Activated naive CD4-positive, alpha-beta T cell treated with anti-CD3 and anti-CD28 coated beads for 36 hours (primary cell): Measurements from ENCODE around the gene PRSS22. TPM values are rescaled to one million over a fixed set of nuclear protein-coding genes. Genes with fewer than 3 reads are reported as not detected.
A peak's percentile ranks its signal among the peaks of the same experiment; 100 is the strongest.

Experiments used
- CTCF ChIA-PET: fragments of 350-600 bp; sonication (Branson Sonifier 250); formaldehyde crosslinking; loops from one replicate; lab custom pipeline; 2021; ENCODE audit warnings: antibody characterized with exemption; lab: Charles Lee
- DNase-seq: peaks from one replicate; pipeline ENCODE4 v3.0.0-alpha.2; 2020
- H3K27ac Mint-ChIP-seq: one replicate; pipeline ENCODE4 v1.8.0; 2021; ENCODE audit warnings: mild to moderate bottlenecking, mixed read lengths
- H3K27me3 Mint-ChIP-seq: one replicate; pipeline ENCODE4 v1.8.0; 2021; ENCODE audit warnings: low read depth, mixed read lengths
- H3K36me3 Mint-ChIP-seq: one replicate; pipeline ENCODE4 v1.8.0; 2021; ENCODE audit warnings: low read depth, mixed read lengths
- H3K4me1 Mint-ChIP-seq: one replicate; pipeline ENCODE4 v1.8.0; 2021; ENCODE audit warnings: low read depth, mixed read lengths
- H3K4me3 Mint-ChIP-seq: one replicate; pipeline ENCODE4 v1.8.0; 2021; ENCODE audit warnings: mild to moderate bottlenecking, moderate library complexity, mixed read lengths
- H3K9me3 Mint-ChIP-seq: one replicate; pipeline ENCODE4 v1.8.0; 2021; ENCODE audit warnings: mixed read lengths
- intact Hi-C: fragments of 100-400 bp; cut with micrococcal nuclease; formaldehyde crosslinking; loops from one replicate; pipeline ENCODE4 v1.15.1; 2023
- total RNA-seq, 2 experiments: library from RNA; stranded (reverse); gene quantifications; one replicate each; pipeline ENCODE4 v1.2.3, GENCODE V29; 2021

The PRSS22 gene
- total RNA-seq, 2 experiments from 2014 or later: not detected

DNA sequence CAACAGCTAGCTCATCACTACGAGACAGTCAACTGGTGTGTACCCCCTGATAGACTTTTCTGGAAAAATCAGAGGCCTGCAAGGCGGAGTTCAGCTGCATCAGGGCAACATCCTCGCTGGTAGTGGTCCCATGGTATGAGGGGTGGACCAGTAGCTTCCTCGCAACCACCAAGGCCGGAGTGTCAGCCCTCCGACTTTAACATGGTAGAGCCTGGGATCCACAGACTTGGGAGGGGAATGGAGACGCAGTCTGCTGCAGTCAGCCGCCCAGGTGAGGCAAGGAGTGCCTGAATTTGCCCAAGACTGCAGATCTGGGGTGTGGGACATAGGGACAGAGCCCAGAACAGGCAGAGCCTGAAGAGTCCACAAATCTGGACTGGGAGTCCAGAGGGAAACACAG lies 14.4 kb downstream of the PRSS22 start:
- CTCF ChIA-PET: interaction anchor here (0.5 to 2.0 kb wide), 4 partner anchors 10 to 169 kb away, joined by 3 to 9 read pairs (median 4); no protein-coding TSS in a partner anchor
- Mint-ChIP-seq H3K9me3 (no peaks in the 10 kb centered on the region), H3K27me3 (no peaks in the 10 kb centered on the region), H3K27ac (no peak overlapping the region), H3K4me1 (peaks cover 40% of the 10 kb centered on the region), H3K4me3 (no peak overlapping the region), H3K36me3 (no peaks in the 10 kb centered on the region)
- DNase-seq: no peak
- intact Hi-C loops: no loop called here

DNA sequence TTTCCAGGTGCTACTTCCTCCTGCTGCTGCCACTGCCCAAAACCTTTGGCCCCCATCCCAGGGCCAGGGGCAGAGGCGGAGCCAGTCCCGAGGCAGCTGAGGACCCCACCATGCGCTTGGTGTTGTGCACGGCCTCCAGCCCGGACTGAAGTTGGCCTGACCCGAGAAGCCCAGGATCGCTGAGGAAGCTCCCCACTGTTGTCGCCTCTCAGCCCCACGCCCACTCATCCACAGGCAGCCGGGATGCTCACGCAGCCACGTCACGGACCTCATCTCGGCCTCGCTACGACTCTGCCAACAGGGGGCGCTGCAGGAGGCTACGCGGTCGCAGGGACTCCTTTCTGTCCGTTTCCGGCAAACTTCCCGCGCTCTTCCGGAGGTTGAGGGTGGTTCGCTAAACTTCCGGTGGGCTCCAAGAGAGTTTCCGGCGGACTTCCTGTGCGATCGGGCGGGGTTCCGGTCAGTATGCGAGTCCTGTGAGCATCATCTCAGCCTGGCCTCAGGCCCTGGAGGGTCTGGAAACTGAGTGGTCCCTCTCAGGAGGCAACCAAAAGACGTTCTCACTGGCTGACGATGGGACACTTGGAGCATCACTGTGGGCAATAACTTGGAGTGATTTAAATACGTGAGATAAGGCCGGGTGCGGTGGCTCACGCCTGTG lies 15.5 kb downstream of the PRSS22 start:
- Mint-ChIP-seq H3K27me3 (no peaks in the 10 kb centered on the region), H3K4me1 (peaks cover 42% of the 10 kb centered on the region), H3K27ac (peak overlapping the region; percentile 55), H3K9me3 (no peaks in the 10 kb centered on the region), H3K36me3 (no peaks in the 10 kb centered on the region), H3K4me3 (peak overlapping the region; percentile 59)
- intact Hi-C loops: no loop called here
- peak; percentile 82 for DNase-seq
- CTCF ChIA-PET: interaction anchor here (1.0 to 2.0 kb wide), 5 partner anchors 21 to 84 kb away, joined by 3 to 9 read pairs (median 5); no protein-coding TSS in a partner anchor

DNA sequence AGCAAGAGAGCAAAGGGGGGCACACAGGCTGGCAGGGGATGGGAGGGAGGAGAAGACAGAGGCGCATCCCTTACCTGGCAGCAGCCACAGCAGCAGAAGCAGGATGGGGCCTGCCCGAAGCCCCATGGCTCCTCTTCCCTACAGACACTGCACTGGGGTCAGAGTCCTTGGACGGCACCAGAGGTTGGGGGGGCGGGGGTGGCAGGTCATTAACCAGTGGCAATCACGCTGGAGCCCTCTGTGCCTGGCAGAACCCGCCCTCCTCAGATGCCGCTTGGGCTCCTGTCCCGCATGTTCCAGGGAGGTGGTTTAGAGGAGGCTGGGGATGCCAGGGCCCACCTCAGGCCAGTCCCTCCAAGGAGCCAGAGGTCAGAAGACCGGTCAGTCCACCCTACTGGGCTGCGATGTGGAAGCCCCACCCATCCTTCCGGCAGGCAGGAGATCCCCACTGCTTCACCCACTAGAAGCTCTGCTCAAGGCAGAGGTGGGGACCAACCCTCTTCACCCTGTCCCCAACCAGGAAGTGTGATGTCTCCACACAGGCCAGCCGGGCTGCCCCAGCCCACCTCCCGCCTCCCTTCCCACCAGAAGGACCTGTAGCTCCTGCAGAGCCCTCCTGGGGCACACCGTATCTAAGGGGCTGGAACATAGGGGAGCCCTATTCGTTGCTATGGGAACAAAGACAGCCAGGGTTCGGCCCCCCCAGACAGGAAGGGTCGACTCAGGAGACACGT lies 16.2 kb downstream of the PRSS22 start:
- H3K27me3 Mint-ChIP-seq: no peaks in the 10 kb centered on the region
- H3K4me3 Mint-ChIP-seq: peak overlapping the region; percentile 59
- no peaks in the 10 kb centered on the region for H3K36me3 Mint-ChIP-seq
- H3K27ac Mint-ChIP-seq: peak overlapping the region; percentile 38
- peaks cover 38% of the 10 kb centered on the region for H3K4me1 Mint-ChIP-seq
- DNase-seq: no peak
- intact Hi-C loops: no loop called here
- CTCF ChIA-PET: interaction anchor here (1.0 to 2.0 kb wide), 5 partner anchors 22 to 85 kb away, joined by 3 to 9 read pairs (median 5); no protein-coding TSS in a partner anchor
- no peaks in the 10 kb centered on the region for H3K9me3 Mint-ChIP-seq

DNA sequence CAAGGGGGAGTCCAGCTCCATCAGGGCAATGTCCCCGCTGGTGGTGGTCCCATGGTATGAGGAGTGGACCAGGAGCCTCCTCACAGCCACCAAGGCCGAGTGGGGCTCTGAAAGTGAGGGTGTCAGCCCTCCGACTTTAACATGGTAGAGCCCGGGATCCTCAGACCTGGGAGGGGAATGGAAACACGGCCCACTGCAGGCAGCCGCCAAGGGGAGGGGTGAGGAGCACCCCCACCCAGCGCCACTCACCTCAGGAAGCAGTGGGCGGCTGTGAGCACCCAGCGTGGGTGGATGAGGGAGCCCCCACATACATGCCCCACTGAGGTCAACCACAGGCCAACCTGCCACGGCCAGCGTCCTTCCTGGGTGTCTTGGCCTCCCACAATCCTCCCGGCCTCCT lies 17.1 kb downstream of the PRSS22 start:
- H3K27me3 Mint-ChIP-seq: no peaks in the 10 kb centered on the region
- no peaks in the 10 kb centered on the region for H3K9me3 Mint-ChIP-seq
- H3K27ac Mint-ChIP-seq: no peak overlapping the region
- H3K4me3 Mint-ChIP-seq: no peak overlapping the region
- no peaks in the 10 kb centered on the region for H3K36me3 Mint-ChIP-seq
- H3K4me1 Mint-ChIP-seq: peaks cover 32% of the 10 kb centered on the region
- no peak for DNase-seq
- CTCF ChIA-PET: no interaction called here
- intact Hi-C loops: no loop called here

DNA sequence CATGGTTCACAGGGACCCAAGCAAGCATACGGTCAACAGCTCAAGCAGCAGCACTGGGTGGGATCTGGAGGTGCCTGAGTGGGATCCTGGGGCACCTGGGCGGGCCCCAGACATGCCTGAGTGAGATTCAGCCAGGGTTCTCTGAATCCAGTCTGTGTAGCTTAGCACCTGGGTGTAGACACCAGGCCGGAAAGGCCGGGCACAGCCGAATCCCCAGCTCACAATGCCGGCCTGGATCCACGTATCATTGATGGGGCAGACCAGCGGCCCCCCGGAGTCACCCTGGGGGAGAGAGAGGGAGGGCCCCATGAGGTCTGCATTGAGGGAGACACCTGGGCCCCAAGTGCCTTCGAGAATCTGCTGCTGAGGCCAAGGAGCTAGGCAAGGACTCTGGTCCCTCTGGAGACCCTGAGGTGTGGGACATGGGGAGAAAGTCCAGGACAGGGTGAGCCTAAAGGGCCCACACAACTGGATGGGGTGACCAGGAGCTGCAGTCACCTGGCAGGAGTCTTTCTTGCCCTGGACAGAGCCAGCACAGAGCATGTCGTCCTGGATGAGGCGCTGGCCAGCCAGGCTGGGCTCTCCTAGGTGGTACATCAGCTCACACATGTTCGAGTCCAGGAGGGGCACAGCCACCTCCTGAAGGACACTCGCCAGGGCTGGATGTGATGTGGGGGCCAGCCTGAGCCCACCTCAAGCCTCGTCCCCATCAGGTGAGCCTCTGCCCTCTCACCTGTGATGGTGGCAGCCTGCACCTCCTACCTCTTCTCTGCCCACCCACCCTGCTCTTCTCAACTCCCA lies 18.1 kb downstream of the PRSS22 start:
- intact Hi-C loops: loop anchor here (1.0 to 2.0 kb wide), 3 partner anchors 28 to 87 kb away; no protein-coding TSS in a partner anchor
- Mint-ChIP-seq H3K27me3 (no peaks in the 10 kb centered on the region), H3K9me3 (no peaks in the 10 kb centered on the region), H3K4me3 (no peak overlapping the region), H3K27ac (no peak overlapping the region), H3K36me3 (no peaks in the 10 kb centered on the region), H3K4me1 (peaks cover 32% of the 10 kb centered on the region)
- CTCF ChIA-PET: interaction anchor here (0.6 to 3.0 kb wide), 14 partner anchors 14 to 933 kb away, joined by 3 to 41 read pairs (median 5); no protein-coding TSS in a partner anchor
- no peak for DNase-seq

DNA sequence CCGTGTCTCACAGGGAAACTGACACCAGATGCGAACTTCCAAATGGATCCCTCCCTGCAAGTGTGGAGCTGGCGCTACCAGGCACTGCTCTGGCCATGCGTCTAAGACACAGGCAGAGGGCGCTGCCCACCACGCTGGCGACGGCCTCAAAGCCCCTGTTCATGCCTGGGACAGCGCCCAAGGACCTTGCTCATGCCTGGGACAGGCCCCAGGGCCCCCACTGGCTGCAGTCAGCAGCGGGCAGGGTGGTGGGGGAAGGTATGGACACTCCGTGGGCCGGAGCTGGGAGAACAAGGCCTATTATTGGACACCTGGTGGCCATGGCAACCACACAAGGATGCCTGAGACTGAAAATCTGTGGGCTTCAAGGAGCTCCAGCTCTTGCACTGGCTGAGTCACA lies 19.0 kb downstream of the PRSS22 start:
- H3K27me3 Mint-ChIP-seq: peaks cover 3% of the 10 kb centered on the region
- CTCF ChIA-PET: interaction anchor here (0.6 to 3.0 kb wide), 17 partner anchors 16 to 96 kb away, joined by 3 to 41 read pairs (median 4); partner anchors contain the start of gene FLYWCH2

DNA sequence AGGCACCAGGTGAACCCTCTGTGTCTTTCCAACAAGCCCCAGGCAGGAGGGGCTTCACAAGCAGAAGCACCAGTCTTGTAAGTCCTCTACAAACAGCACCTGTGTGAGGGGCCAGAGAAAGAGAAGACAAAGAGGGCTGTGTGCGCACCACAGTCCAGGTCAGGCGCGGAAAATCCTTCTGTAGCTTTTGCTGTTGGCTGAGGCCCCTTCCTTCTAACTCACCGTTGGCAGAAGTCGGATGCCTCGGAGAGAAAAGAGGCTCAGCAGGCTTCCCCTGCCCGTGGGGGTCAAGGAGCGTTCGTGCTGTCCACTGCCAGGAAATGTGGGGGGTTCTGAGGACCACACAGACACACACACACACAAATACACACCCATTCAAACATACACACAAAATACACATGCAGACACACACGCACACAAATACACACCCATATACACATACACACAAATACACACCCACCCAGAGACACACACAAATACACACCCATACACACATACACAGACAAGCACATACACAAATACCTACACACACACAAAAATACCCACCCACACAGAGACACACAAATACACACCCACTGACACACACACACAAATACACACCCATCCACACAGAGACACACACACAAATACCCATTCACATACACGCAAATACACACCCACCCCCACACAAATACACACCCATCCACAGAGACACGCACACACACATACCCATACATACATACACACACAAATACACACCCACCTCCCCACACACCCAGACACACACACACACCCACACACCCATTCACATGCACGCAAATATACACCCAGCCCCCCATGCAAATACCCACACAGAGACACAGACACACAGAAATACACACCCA lies 21.1 kb downstream of the PRSS22 start:
- Mint-ChIP-seq H3K27me3 (peaks cover 3% of the 10 kb centered on the region), H3K36me3 (no peaks in the 10 kb centered on the region), H3K9me3 (no peaks in the 10 kb centered on the region), H3K27ac (no peak overlapping the region), H3K4me3 (no peak overlapping the region), H3K4me1 (peaks cover 23% of the 10 kb centered on the region)
- DNase-seq: no peak
- CTCF ChIA-PET: no interaction called here
- intact Hi-C loops: no loop called here

More for the DNA sequence above, 19.0 kb downstream of the PRSS22 start:
- Mint-ChIP-seq H3K36me3 (no peaks in the 10 kb centered on the region), H3K4me1 (peaks cover 32% of the 10 kb centered on the region), H3K4me3 (no peak overlapping the region), H3K9me3 (no peaks in the 10 kb centered on the region), H3K27ac (no peak overlapping the region)
- peak; percentile 73 for DNase-seq
- intact Hi-C loops: loop anchor here (1.0 to 2.0 kb wide), 3 partner anchors 29 to 88 kb away; no protein-coding TSS in a partner anchor

DNA sequence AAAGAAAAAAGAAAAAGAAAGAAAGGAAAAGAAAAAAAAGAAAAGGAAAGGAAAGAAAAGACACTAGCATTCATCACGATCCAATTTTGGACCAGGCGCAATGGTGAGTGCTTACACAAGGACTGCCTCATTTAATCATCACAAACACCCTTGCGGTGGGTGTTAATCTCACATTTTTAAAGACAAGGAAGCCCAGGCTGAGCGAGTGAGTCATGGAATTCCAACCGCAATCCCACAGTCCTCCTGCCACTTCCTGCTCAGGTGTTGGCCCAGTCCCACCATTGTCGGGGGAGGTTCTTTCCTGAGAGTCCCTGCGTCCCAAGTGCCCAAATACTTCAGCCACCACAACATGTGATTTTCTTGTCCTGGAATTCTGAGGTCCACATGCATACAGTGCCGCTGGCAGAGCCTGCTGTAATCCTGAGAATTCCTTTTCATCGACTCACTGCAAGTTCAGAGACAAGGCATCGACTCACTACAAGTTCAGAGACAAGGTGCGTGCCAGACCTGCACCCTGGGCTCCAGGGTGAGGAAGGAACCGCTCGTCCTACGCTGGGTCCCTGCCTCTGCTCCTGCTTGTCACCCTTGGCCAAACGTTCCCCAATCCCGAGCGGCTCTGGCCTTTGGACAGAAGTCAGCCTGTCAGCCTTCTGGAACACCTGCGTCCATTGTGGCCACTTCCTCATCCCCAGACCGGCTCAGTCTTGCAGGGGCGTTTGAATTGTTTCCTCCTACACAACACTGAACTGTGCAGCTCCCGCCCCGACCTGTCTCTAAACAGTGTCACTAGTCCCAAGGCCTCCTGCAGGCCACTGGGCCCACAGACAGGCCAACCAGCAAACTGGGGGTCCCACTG lies 22.1 kb downstream of the PRSS22 start:
- Mint-ChIP-seq H3K36me3 (no peaks in the 10 kb centered on the region), H3K9me3 (no peaks in the 10 kb centered on the region), H3K27ac (no peak overlapping the region), H3K4me3 (no peak overlapping the region), H3K4me1 (peaks cover 16% of the 10 kb centered on the region), H3K27me3 (peaks cover 7% of the 10 kb centered on the region)
- intact Hi-C loops: no loop called here
- no peak for DNase-seq
- CTCF ChIA-PET: no interaction called here

DNA sequence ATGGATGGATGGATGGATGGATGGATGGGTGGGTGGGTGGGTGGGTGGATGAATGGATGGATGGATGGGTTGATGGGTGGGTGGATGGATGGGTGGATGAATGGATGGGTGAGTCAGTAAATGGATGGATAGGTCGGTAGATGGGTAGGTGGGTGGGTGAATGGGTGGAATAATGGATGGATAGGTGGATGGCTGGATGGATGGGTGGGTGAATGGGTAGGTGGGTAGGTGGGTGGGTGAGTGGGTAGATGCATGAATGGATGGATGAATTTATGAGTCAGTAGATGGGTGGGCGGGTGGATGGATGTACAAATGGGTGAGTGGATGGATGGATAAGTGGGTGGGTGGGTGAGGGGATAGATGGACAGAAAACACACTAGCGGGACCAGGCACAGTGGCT lies 23.0 kb downstream of the PRSS22 start:
- Mint-ChIP-seq H3K4me3 (no peak overlapping the region), H3K27ac (no peak overlapping the region), H3K36me3 (no peaks in the 10 kb centered on the region), H3K9me3 (no peaks in the 10 kb centered on the region), H3K4me1 (peaks cover 13% of the 10 kb centered on the region), H3K27me3 (peaks cover 8% of the 10 kb centered on the region)
- DNase-seq: no peak
- CTCF ChIA-PET: interaction anchor here (0.6 kb wide), 1 partner anchor 75 kb away, joined by 4 read pairs; no protein-coding TSS in a partner anchor
- intact Hi-C loops: no loop called here

DNA sequence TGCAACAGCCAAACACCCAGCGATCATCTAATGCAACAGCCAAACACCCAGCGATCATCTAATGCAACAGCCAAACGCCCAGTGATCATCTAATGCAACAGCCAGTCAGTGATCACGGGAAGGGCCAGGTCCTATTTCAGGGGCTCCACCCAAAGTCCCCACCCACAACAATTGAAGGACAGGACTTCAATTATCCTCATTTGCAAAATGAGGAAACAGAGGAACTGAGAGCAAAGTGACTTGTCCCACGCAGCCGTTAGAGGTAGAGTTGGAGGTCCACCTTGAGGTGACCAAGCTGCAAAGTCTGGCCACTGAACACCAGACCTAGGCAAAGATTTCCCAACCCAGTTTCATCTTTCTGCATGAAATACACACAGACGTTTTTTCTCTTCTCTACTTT lies 24.2 kb downstream of the PRSS22 start:
- DNase-seq: no peak
- H3K27me3 Mint-ChIP-seq: peaks cover 8% of the 10 kb centered on the region
- CTCF ChIA-PET: no interaction called here
- no peaks in the 10 kb centered on the region for H3K36me3 Mint-ChIP-seq
- intact Hi-C loops: no loop called here
- H3K4me1 Mint-ChIP-seq: peaks cover 2% of the 10 kb centered on the region
- no peaks in the 10 kb centered on the region for H3K9me3 Mint-ChIP-seq
- H3K27ac Mint-ChIP-seq: no peak overlapping the region
- H3K4me3 Mint-ChIP-seq: no peak overlapping the region

DNA sequence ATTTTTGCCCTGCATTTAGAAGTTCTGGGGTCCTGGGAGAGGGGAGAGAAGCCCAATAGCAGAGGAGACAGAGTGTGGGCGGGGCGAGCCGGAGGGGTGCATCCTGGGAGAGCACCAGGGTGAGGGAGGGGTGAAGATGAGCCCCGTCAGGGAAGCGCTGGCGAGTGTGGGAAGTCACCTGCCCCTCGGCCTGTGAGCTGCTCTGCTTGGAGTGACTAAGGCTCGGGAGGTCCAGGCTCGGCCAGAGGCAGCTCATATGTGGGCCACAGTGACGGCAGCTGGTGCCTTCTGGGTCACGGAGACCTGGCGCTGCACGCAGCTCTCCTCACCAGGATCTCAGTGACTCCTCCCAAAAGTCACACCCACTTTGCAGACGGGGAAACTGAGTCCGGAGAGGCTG lies 26.8 kb downstream of the PRSS22 start:
- Mint-ChIP-seq H3K4me1 (no peaks in the 10 kb centered on the region), H3K36me3 (no peaks in the 10 kb centered on the region), H3K9me3 (no peaks in the 10 kb centered on the region), H3K4me3 (no peak overlapping the region), H3K27ac (no peak overlapping the region), H3K27me3 (peaks cover 8% of the 10 kb centered on the region)
- no peak for DNase-seq
- CTCF ChIA-PET: interaction anchor here (0.6 kb wide), 1 partner anchor 56 kb away, joined by 3 read pairs; no protein-coding TSS in a partner anchor
- intact Hi-C loops: no loop called here
